GM18517 (cell line): Measurements from ENCODE around the gene MIB1.
"Not testable (repeated sequence)": the region's sequence is repeated elsewhere in the genome, so short reads cannot be mapped to it uniquely, and the experiment has no call there.

ENCODE experiments used
- ATAC-seq: cut with Tn5 transposase; IDR thresholded peaks from one replicate; pipeline ENCODE4 v1.9.1; 2021; ENCODE audit warnings: mild to moderate bottlenecking, moderate library complexity; ENCODE audit not compliant: unreplicated experiment

MIB1 gene

DNA sequence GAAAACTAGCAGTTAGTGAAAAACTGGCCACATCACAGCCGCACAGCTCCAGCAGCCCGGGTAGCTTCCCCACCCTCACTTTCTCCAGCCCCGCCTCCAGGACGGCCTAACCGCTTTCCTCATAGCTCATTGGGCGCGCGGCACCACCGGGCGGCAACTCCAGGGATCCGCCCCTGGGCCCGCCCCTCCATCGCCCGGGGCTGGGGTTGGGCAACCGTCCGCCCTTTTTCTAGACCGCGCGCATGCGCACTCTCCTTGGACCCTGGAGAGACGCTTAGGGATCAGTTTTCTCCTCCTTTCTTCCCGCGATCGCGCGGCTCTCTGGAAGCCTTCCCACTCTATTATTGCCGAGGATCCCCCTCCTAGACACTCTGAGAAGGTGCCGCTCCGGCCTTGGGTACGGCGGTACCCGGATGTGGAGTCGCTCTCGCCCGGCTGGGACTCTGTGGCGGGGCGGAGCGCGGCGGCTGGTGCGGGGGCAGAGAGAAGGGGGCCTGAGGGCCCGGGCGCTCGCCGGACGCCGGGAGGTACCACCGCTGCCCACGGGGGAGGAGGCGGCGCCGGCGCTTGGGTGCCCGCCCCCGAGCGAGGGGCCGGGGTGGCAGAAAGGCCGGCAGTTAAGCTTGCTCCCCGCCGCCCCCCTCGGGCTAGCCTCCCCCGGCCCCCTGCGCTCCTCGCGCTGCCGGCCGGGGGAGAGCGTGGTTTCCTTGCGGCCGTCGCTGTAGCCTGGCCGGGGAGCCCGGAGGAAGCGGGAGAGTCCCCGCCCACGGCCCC lies at the start of gene MIB1:
Gene MIB1, plus strand, starts transcription at position 255 of the 774 bp plus-strand sequence. CDS start 792 bp downstream, outside the sequence.
- peak; percentile 96 for ATAC-seq

DNA sequence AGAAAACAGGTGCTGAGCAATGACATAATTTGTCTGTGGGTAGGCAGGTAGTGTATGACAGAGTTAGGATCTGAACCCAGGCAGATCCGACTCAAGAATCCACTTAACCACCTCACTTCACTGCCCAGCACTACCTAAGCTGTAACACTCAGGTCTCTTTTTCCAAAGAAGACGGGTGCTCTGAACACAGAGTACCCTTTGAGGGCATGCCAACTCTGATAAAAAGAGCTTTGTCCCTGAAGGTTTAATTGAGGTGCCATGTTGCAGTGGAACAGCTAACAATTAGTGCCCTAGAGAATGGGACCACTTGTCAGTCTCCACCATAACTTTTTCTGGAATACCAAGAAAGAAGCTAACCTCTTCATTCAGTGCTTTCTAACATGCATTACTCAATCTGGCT lies 47.3 kb upstream of the MIB1 start:
- no peak for ATAC-seq

DNA sequence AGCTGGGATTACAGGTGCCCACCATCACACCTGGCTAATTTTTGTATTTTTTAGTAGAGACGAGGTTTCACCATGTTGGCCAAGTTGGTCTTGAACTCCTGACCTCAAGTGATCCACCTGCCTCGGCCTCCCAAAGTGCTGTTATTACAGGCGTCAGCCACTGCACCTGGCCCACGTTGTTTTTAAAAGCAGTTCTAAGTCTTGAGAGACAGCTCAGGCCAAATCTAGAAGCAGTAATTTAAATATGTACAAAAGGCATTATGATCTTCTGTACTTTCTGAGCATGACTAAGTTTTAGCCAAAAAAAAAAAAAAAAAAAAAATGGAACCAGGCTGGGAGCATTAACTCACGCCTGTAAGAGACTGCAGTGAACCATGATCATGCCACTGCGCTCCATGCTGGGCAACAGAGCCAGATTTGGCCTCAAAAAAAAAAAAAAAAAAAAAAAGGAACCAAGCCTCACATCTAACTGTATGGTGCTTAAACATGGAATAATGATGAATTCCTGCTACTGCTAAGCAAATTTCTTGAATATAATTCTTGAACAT lies 40.0 kb upstream of the MIB1 start:
- no peak for ATAC-seq

DNA sequence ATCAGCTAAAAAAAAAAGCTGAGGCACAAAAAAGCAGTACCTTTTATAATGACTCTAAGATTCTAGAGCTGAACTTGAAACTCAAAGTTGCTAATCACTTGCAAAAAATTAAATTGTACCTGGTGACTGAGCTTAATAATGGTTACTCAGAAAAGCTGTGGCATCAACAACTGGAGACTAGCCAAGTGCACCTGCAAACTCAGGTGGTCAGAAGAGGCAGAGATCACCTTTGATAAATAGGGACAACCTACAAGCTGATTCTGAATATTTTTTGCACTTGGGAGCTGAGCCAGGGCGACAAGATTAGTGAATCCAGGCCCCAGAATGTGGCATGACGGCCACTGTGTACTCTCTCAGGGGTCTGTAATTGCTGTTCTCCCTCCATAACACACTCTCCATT lies 39.0 kb upstream of the MIB1 start:
- ATAC-seq, result no peak

DNA sequence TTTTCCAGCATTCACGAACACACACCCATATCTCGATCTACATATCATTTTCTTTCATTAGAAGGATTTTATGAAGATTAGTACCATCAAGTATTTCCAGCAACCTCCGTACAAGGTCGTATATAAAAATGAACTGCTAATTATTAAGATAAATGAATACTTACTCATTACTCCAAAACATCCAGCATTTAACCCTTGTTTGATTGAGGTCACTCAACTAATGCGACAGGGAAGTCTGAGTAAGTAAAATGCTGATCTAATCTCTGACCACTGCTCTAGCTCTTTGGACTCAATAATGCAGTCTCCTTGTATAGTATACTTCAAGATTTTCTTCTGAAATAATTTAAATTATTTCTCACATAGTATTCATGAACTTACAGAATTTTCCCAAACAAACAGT lies 38.0 kb upstream of the MIB1 start:
- ATAC-seq, result no peak

DNA sequence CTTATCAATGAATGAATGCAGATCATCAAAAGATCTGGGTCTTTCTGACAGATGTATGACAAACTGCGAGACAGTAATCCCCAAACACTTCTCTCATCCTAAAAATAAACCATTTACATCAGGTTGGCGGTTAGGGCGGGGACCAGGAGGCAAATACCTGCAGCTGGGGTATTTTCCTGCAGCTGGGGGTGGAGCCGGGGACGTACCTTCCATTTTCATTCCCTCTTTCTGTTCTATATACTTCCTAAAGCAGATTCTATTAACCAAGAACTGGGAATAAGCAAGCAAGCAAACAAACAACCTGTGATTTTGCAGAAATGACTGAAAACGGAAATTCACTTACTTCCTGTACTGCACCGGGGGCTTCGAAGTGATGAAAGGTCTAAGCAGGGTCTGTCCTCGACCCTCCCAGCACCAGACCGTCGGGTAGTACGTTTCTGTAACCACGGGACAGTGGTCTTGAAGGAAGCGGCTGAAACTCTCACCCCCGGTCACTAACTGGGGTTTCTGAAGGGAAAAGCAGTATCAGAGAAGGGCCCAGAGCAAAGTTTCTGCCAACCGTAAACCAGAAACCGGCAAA lies 37.3 kb upstream of the MIB1 start:
- ATAC-seq, result no peak

DNA sequence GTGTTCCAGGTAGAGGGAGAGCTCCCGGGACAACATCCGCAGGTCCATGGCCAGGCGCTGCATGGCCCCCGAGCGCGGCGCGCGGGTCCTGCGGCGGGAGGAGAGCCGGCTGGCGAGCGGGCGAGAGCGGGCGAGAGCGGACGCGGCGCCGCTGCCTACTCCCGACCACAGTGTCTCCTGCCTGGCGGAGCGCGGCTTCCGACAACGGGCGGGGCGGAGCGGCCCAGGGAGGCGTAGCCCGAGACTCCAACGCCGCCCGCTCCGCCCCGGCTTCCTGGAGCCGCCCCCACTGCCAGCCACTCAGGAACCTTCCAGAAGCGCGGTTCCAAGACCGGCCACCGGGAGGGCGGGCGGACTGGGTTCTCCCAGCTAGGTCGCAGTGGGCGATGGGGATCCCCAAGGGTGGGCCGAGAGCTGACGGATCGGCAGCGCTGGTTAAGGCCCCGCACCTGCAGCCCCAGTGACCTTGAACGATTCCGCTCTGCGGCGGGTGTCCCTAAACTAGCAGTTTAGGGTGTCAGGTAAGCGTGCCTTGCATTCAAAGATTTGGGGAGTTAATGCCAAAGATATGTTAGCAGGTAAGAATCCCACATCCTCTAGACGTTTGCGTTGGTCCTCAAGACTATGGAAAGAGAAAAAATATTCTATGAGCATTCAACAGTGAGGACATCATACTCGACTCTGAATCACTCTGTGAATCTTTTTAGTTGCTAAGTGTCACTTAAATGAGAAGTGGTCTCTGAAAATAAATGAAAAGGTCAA lies 35.8 kb upstream of the MIB1 start, which contains the start of gene ABHD3:
Gene ABHD3, minus strand, starts transcription at position 172 of the 762 bp plus-strand sequence. Its CDS starts 109 bp downstream, at position 63.
- peak; percentile 81 for ATAC-seq

DNA sequence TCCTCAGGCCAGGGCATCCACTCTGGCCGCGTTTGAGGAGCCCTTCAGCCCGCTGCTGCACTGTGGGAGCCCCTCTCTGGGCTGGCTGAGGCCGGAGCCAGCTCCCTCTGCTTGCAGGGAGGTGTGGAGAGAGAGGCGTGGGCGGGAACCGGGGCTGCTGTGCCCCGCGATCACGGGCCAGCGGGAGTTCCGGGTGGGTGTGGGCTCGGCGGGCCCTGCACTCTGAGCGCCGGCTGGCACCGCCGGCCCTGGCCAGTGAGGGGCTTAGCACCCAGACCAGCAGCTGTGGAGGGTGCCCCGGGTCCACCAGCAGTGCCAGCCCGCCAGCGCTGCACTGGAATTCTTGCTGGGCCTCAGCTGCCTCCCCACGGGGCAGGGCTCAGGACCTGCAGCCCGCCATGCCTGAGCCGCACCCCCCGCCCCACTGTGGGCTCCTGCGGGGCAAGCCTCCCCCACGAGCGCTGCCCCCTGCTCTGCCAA lies 34.2 kb upstream of the MIB1 start:
- ATAC-seq, result no peak

DNA sequence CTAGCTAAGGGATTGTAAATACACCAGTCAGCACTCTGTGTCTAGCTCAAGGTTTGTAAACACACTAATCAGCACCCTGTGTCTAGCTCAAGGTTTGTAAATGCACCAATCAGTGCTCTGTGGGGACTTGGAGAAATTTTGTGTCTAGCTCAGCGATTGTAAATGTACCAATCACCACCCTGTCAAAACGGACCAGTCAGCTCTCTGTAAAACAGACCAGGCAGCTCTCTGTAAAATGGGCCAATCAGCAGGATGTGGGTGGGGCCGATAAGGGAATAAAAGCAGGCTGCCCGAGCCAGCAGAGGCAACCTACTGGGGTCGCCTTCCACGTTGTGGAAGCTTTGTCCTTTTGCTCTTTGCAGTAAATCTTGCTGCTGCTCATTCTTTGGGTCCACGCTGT lies 33.5 kb upstream of the MIB1 start:
- not testable (repeated sequence) for ATAC-seq

DNA sequence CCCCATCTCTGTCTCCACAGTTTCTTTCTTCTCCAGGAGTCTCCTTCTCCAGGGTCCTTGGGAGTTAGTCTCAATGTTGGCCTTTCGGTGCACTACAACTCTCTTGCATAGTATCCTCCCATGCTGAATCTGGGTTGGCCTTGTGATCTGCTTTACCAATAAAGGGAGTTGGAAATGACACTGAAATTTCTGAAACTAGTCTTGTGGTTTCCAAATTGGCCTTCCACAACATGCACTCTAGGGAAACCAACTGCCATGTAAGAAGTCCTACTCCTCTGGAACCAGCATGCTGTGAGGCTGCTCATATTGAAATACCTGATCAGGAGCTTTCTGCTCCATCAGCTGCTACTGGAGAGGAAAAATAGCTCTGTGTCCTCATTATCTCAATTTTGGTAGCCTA lies 26.1 kb upstream of the MIB1 start:
- ATAC-seq, result no peak

DNA sequence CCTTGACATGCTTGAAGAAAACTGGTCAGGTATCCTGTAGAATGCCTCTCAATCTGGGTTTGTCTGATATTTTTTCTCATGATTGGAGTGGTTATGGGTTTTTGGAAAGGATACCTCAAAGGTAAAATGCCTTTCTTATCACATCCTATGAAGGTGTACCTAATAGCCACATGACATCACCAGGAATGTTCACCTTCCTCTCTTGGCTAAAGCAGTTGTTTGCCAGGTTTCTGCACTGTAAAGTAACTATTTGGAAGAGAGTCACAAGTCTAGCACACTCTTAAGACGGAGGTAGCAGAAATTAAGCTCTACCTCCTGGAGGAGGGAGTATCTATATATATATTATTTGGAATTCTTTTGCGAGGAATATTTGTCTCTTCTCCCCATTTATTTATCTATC lies 17.9 kb upstream of the MIB1 start:
- ATAC-seq, result no peak

DNA sequence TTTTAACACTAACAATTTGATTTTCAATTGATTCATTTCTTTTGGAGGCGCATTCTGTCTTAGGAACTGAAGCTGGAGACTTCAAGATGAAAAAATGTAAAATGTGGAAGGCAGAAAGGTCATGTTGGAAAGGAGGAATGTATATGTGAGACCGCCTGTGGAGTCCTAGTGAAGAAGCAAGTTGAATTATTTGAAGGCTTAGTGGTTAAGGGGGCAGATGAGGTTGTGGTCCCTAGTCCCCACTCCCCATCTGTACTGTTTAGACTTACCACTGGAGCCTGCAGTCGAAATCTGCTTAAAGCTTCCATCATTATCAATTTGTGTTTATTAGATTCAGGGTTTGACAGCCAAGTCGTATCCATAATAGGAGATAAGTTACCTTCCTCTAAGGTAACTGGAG lies 15.4 kb upstream of the MIB1 start:
- ATAC-seq, result no peak

DNA sequence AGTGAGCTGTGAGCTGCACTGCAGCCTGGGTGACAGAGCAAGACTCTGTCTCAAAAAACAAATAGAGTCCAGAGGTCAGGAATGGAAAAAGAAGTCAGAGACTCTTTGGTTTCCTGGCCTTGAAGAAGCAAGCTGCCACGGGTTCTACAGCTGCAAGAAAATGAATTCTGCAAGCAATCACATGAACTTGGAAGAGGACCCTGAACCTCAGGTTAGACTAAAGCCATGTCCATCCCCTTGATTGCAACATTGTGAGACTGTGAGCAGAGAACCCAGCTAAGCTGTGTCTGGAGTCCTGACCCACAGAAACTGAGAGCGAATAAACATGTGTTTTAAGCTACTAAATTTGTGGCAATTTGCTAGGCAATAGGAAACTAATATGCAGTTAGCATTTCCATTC lies 12.9 kb upstream of the MIB1 start:
- ATAC-seq, result no peak

DNA sequence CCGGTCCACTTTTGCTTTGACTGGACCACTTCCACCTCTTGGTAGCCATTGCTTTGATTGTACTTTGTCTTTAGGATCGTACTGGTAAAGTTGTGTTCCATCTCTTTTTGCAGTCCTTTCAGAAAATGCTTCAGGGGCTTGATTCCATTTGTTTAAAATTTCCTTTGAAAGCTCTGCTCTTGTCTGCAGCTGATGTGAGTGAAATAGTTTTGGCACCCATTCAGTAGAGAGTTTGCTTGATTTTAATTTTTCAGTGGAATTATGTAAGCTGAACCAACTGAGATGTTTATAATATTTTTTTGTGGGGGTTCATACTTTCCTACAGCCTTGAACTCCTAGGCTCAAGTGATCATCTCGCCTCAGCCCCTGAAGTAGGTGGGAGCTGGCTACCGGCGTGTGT lies 7.6 kb upstream of the MIB1 start:
- ATAC-seq, result no peak

DNA sequence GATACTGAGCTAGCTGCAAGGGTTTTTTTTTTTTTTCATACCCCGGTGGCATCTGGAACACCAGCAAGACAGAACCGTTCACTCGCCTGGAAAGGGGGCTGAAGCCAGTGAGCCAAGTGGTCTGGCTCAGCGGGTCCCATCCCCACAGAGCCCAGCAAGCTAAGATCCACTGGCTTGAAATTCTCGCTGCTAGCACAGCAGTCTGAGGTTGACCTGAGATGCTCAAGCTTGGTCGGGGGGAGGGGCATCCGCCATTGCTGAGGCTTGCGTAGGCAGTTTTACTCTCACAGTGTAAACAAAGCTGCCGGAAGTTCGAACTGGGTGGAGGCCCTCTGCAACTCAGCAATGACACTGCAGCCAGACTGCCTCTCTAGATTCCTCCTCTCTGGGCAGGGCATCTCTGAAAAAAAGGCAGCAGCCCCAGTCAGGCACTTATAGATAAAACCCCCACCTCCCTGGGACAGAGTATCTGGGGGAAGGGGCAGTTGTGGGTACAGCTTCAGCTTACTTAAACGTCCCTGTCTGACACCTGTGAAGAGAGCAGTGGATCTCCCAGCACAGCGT lies 5.1 kb upstream of the MIB1 start:
- ATAC-seq, result no peak

DNA sequence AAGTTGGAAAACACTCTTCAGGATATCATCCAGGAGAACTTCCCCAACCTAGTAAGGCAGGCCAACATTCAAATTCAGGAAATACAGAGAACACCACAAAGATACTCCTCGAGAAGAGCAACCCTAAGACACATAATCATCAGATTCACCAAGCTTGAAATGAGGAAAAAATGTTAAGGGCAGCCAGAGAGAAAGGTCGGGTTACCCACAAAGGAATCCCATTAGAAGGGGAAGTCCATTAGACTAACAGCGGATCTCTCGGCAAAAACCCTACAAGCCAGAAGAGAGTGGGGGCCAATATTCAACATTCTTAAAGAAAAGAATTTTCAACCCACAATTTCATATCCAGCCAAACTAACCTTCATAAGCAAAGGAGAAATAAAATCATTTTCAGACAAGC lies 3.7 kb upstream of the MIB1 start:
- ATAC-seq, result not testable (repeated sequence)

DNA sequence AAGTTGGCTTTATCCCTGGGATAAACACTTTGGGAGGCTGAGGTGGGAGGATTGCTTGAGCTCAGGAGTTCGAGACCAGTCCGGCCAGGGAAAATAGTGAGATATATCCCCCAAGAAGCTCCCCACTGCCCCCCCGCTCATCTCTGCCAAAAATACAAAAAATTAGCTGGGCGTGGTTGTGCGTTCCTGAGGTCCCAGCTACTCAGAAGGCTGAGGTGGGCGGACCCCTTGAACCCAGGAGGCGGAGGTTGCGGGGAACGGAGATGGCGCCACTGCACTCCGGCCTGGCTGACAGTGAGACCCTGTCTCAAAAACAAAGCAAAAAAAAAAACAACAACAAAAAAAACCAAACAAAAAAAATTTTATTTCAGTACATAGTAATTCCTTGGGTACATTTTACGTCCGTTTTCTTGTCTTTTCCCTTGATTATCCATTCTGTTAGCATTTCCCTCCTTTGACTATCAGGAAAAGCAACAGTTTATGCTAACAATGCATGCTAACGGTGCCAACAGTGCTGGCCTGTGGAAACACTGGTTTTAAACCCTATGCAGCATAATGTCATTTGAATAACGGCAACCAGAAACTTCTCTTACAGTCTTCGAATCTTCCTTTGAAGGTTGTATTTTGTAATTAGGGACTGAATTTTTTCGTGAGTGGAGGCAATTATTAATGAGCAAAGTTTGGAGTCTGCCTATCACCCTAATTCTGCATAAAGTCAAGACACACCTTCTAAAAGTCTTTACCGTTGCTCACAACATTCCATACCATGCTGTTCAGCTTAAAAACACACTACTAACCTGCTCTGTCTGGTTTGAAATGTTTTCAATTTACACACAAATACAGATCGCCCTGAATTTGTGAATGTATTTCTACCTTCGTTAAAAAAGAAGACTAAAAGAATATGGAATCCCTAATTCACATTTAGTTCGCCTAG lies 721 bp upstream of the MIB1 start:
- ATAC-seq, result peak; percentile 27

DNA sequence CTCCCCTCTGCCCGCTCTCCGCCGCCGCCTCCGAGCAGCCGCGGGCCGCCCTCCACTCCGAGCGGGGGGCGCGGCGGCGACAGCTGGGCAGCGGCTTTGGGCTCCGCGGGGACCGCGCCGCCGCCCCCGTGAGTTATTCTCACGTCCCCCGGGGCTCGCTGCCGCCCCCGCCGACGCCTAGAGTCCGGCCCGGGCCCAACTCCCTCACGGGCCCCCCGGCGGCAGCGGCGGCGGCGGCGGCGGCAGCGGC lies 645 bp downstream of the MIB1 start:
- no peak for ATAC-seq

DNA sequence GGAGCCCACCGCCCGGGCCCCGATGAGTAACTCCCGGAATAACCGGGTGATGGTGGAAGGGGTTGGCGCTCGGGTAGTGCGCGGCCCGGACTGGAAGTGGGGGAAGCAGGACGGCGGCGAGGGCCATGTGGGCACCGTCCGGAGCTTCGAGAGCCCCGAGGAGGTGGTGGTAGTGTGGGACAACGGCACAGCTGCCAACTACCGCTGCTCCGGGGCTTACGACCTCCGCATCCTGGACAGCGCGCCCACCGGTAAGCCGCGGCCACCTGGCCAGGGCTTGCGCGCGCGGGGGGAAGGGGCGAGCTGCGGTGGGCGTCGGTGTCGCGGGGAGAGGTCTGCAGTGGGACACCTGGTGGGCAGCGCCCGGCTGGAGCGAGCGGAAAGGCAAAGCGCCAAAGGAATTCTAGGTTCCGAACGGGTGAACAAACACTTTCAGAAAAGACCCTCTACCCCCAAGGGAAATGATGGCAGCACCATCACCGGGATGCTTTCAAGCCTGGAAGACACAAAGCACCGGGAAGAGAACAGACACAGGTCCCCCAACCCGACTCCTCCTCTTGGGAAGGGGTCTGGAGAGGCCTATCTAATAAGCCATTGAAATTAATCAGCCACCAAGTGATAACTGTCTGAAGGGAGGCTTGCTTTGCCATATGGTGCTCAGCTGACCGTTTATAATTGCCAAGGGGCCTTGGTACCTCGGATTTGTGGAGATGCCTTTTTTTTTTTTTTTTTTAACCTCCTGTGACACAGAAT lies 1.1 kb downstream of the MIB1 start:
- ATAC-seq, result peak; percentile 6

DNA sequence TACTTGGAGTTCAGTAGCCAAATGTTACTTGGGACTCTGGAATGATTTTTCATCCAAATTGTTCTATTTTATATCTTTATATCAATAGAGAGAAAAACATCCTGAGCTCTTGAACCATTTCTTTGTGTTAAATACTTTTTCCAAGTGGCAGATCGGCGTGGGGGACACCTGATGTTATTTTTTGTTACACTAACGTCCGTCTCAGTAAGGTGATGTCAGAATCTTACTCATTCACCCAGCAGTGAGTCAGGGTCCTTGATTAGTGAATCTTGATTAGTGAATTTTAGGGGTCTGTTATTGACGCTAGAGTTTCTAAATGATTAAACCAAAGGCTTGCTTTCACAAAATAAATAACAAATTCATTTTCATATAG lies 1.7 kb downstream of the MIB1 start:
- ATAC-seq, result no peak
